HG03571 (cell line): ENCODE measurements around the gene IL25.

Experiments
- ATAC-seq: cut with Tn5 transposase; IDR thresholded peaks from one replicate; pipeline ENCODE4 v1.9.1; 2021; ENCODE audit not compliant: unreplicated experiment

IL25 gene

GRCh38 chr14:23352506-23353432, 19.8 kb upstream of the IL25 start, which contains the start of gene SLC22A17:
Gene SLC22A17, minus strand, starts transcription at chr14:23352887.
- ATAC-seq = no peak

GRCh38 chr14:23353433-23353780, 19.2 kb upstream of the IL25 start:
- ATAC-seq = no peak

GRCh38 chr14:23354990-23355389, 17.6 kb upstream of the IL25 start:
- no peak for ATAC-seq

GRCh38 chr14:23355871-23356435, 16.7 kb upstream of the IL25 start:
- ATAC-seq = no peak

GRCh38 chr14:23356662-23357061, 15.9 kb upstream of the IL25 start:
- ATAC-seq = no peak

- no peak for ATAC-seq
Measured at GRCh38 chr14:23357261-23357660, 15.3 kb upstream of the IL25 start.

GRCh38 chr14:23358042-23358441, 14.6 kb upstream of the IL25 start:
- ATAC-seq = no peak

GRCh38 chr14:23358553-23359166, 13.9 kb upstream of the IL25 start:
- ATAC-seq = no peak

GRCh38 chr14:23359167-23359626, 13.4 kb upstream of the IL25 start:
- ATAC-seq = no peak

- ATAC-seq = no peak
Measured at GRCh38 chr14:23359722-23360447, 12.7 kb upstream of the IL25 start.

- no peak for ATAC-seq
Measured at GRCh38 chr14:23360496-23360895, 12.1 kb upstream of the IL25 start.

GRCh38 chr14:23361320-23361719, 11.3 kb upstream of the IL25 start:
- no peak for ATAC-seq

GRCh38 chr14:23361763-23362162, 10.8 kb upstream of the IL25 start:
- ATAC-seq = no peak

- ATAC-seq = no peak
Measured at GRCh38 chr14:23362200-23362599, 10.4 kb upstream of the IL25 start.

- ATAC-seq = no peak
Measured at GRCh38 chr14:23364164-23365035, 8.2 kb upstream of the IL25 start.

GRCh38 chr14:23365036-23365731, 7.4 kb upstream of the IL25 start, which contains the start of gene EFS:
Gene EFS, minus strand, starts transcription at chr14:23365172. Its CDS starts 147 bp downstream, at chr14:23365025.
- no peak for ATAC-seq

GRCh38 chr14:23365732-23366425, 6.7 kb upstream of the IL25 start:
- ATAC-seq = no peak

GRCh38 chr14:23366426-23366921, 6.1 kb upstream of the IL25 start:
- no peak for ATAC-seq

- no peak for ATAC-seq
Measured at GRCh38 chr14:23370221-23370620, 2.4 kb upstream of the IL25 start.
